Endothelial cell (in vitro differentiated cells): ENCODE measurements around the gene C11orf91. TPM values are rescaled to one million over a fixed set of nuclear protein-coding genes. Genes with fewer than 3 reads are reported as not detected.
"Not testable (repeated sequence)": the region's sequence is repeated elsewhere in the genome, so short reads cannot be mapped to it uniquely, and the experiment has no call there.

ENCODE experiments used
- DNase-seq: peaks from one replicate; pipeline ENCODE4 v3.0.0; 2021; ENCODE audit warnings: low spot score
- H3K27ac Mint-ChIP-seq: one replicate; pipeline ENCODE4 v1.8.0; 2021; ENCODE audit warnings: mixed read lengths, inconsistent platforms; ENCODE audit not compliant: unreplicated experiment
- H3K27me3 Mint-ChIP-seq: one replicate; pipeline ENCODE4 v1.8.0; 2021; ENCODE audit warnings: mild to moderate bottlenecking, moderate library complexity, mixed read lengths, inconsistent platforms; ENCODE audit not compliant: unreplicated experiment
- H3K36me3 Mint-ChIP-seq: one replicate; pipeline ENCODE4 v1.8.0; 2021; ENCODE audit warnings: mild to moderate bottlenecking, low read depth, mixed read lengths, inconsistent platforms; ENCODE audit not compliant: unreplicated experiment
- H3K4me1 Mint-ChIP-seq: one replicate; pipeline ENCODE4 v1.8.0; 2021; ENCODE audit warnings: mild to moderate bottlenecking, mixed read lengths, inconsistent platforms; ENCODE audit not compliant: unreplicated experiment
- H3K4me3 Mint-ChIP-seq: one replicate; pipeline ENCODE4 v1.8.0; 2021; ENCODE audit warnings: mild to moderate bottlenecking, mixed read lengths, inconsistent platforms; ENCODE audit not compliant: unreplicated experiment
- H3K9me3 Mint-ChIP-seq: one replicate; pipeline ENCODE4 v1.8.0; 2021; ENCODE audit warnings: mixed read lengths, inconsistent platforms; ENCODE audit not compliant: unreplicated experiment
- CTCF ChIP-seq: fragments of 200-600 bp; sonication (generic); IDR thresholded peaks from one replicate; pipeline ENCODE4 v1.5.0; 2021; ENCODE audit warnings: antibody characterized with exemption; ENCODE audit not compliant: unreplicated experiment
- total RNA-seq: library from RNA; stranded (reverse); fragmentation: NEBNext Ultra II Directional; extraction: Animal tissue kit (Norgen Biotek cat#: 25700); gene quantifications from one replicate; pipeline ENCODE4 v1.2.1, GENCODE V29; 2021; ENCODE audit not compliant: unreplicated experiment

C11orf91 gene
- total RNA-seq, 1 donor from 2014 or later = not detected

- no peak for DNase-seq
- H3K27me3 Mint-ChIP-seq = no peaks in the 10 kb centered on the region
- no peak overlapping the region for H3K27ac Mint-ChIP-seq
- no peak overlapping the region for H3K4me3 Mint-ChIP-seq
- no peak for TF ChIP-seq CTCF
- no peaks in the 10 kb centered on the region for H3K4me1 Mint-ChIP-seq
- peaks cover 8% of the 10 kb centered on the region for H3K36me3 Mint-ChIP-seq
- H3K9me3 Mint-ChIP-seq = no peaks in the 10 kb centered on the region
Measured at GRCh38 chr11:33712436-33712835, 11.8 kb upstream of the C11orf91 start.

GRCh38 chr11:33709466-33709865, 8.8 kb upstream of the C11orf91 start:
- peaks cover under 1% of the 10 kb centered on the region for H3K27me3 Mint-ChIP-seq
- no peak overlapping the region for H3K27ac Mint-ChIP-seq
- no peak for DNase-seq
- no peak overlapping the region for H3K4me3 Mint-ChIP-seq
- no peaks in the 10 kb centered on the region for H3K9me3 Mint-ChIP-seq
- H3K36me3 Mint-ChIP-seq = peaks cover 3% of the 10 kb centered on the region
- no peak for TF ChIP-seq CTCF
- peaks cover 8% of the 10 kb centered on the region for H3K4me1 Mint-ChIP-seq

- no peak for TF ChIP-seq CTCF
- Mint-ChIP-seq H3K4me1 (peaks cover 8% of the 10 kb centered on the region), H3K27me3 (peaks cover 3% of the 10 kb centered on the region), H3K27ac (no peak overlapping the region), H3K4me3 (no peak overlapping the region), H3K9me3 (no peaks in the 10 kb centered on the region), H3K36me3 (peaks cover 3% of the 10 kb centered on the region)
- no peak for DNase-seq
Measured at GRCh38 chr11:33708985-33709384, 8.4 kb upstream of the C11orf91 start.

- not testable (repeated sequence) for H3K27me3 Mint-ChIP-seq, H3K27ac Mint-ChIP-seq, H3K9me3 Mint-ChIP-seq, H3K4me3 Mint-ChIP-seq, H3K36me3 Mint-ChIP-seq, DNase-seq, H3K4me1 Mint-ChIP-seq
Measured at GRCh38 chr11:33707831-33708230, 7.2 kb upstream of the C11orf91 start.

GRCh38 chr11:33706966-33707365, 6.3 kb upstream of the C11orf91 start:
- Mint-ChIP-seq H3K4me1 (peaks cover 8% of the 10 kb centered on the region), H3K4me3 (no peak overlapping the region), H3K9me3 (no peaks in the 10 kb centered on the region), H3K36me3 (no peaks in the 10 kb centered on the region), H3K27me3 (peaks cover 3% of the 10 kb centered on the region), H3K27ac (no peak overlapping the region)
- no peak for TF ChIP-seq CTCF
- DNase-seq = no peak

GRCh38 chr11:33706546-33706945, 5.9 kb upstream of the C11orf91 start:
- H3K4me3 Mint-ChIP-seq = no peak overlapping the region
- H3K27ac Mint-ChIP-seq = peak overlapping the region; percentile 15
- H3K36me3 Mint-ChIP-seq = no peaks in the 10 kb centered on the region
- H3K4me1 Mint-ChIP-seq = peaks cover 10% of the 10 kb centered on the region
- no peak for TF ChIP-seq CTCF
- no peaks in the 10 kb centered on the region for H3K9me3 Mint-ChIP-seq
- peaks cover 3% of the 10 kb centered on the region for H3K27me3 Mint-ChIP-seq
- DNase-seq = no peak
